NCI-H2171 treated with DMSO at 0.1 percent for 48 hours (cell line): ENCODE results near the gene PIGA.
"Not testable (repeated sequence)": the region's sequence is repeated elsewhere in the genome, so short reads cannot be mapped to it uniquely, and the experiment has no call there.

Experiments used
- DNase-seq: peaks from one replicate; lab custom pipeline; 2025; lab: John Stamatoyannopoulos, UW

Gene PIGA

GRCh38 chrX:15320297-15320696 is 15.0 kb downstream of the PIGA start:
- no peak for DNase-seq

- DNase-seq, result no peak
Measured at GRCh38 chrX:15319075-15319474, 16.2 kb downstream of the PIGA start.

- no peak for DNase-seq
Measured at GRCh38 chrX:15315509-15315908, 19.8 kb downstream of the PIGA start, which contains the start of gene ASB11. Gene ASB11 (minus strand): TSS chrX:15315640. CDS start chrX:15315605, 35 bp downstream.

- no peak for DNase-seq
Measured at GRCh38 chrX:15314472-15314871, 20.9 kb downstream of the PIGA start.

GRCh38 chrX:15311119-15311518 is 24.2 kb downstream of the PIGA start:
- no peak for DNase-seq

GRCh38 chrX:15310117-15310516 is 25.2 kb downstream of the PIGA start:
- peak; percentile 36 for DNase-seq

- not testable (repeated sequence) for DNase-seq
Measured at GRCh38 chrX:15305899-15306298, 29.4 kb downstream of the PIGA start.

GRCh38 chrX:15301924-15302323 is 33.4 kb downstream of the PIGA start:
- no peak for DNase-seq

- DNase-seq, result peak; percentile 25
Measured at GRCh38 chrX:15299941-15300851, 35.1 kb downstream of the PIGA start.

- DNase-seq, result no peak
Measured at GRCh38 chrX:15298780-15299179, 36.5 kb downstream of the PIGA start.

- DNase-seq, result no peak
Measured at GRCh38 chrX:15298201-15298600, 37.1 kb downstream of the PIGA start.

- no peak for DNase-seq
Measured at GRCh38 chrX:15293451-15293850, 41.9 kb downstream of the PIGA start.

- no peak for DNase-seq
Measured at GRCh38 chrX:15292861-15293260, 42.5 kb downstream of the PIGA start.

- DNase-seq, result no peak
Measured at GRCh38 chrX:15277604-15278003, 57.7 kb downstream of the PIGA start.

GRCh38 chrX:15274946-15275345 is 60.4 kb downstream of the PIGA start:
- no peak for DNase-seq

GRCh38 chrX:15273275-15273674 is 62.0 kb downstream of the PIGA start:
- not testable (repeated sequence) for DNase-seq

- no peak for DNase-seq
Measured at GRCh38 chrX:15271757-15272156, 63.6 kb downstream of the PIGA start.

- peak; percentile 44 for DNase-seq
Measured at GRCh38 chrX:15269618-15270521, 65.5 kb downstream of the PIGA start, which contains the start of gene ASB9. Gene ASB9 (minus strand): TSS chrX:15270083. CDS start chrX:15269874, 209 bp downstream.
